NCI-H128 (cell line): ENCODE results near the gene PANK3.
A peak's percentile ranks its signal among the peaks of the same experiment; 100 is the strongest.
"Not testable (repeated sequence)": the region's sequence is repeated elsewhere in the genome, so short reads cannot be mapped to it uniquely, and the experiment has no call there.

ENCODE experiments used
- DNase-seq: peaks from one replicate; lab custom pipeline; 2025; ENCODE audit not compliant: unreplicated experiment; lab: John Stamatoyannopoulos, UW

Gene PANK3

DNA sequence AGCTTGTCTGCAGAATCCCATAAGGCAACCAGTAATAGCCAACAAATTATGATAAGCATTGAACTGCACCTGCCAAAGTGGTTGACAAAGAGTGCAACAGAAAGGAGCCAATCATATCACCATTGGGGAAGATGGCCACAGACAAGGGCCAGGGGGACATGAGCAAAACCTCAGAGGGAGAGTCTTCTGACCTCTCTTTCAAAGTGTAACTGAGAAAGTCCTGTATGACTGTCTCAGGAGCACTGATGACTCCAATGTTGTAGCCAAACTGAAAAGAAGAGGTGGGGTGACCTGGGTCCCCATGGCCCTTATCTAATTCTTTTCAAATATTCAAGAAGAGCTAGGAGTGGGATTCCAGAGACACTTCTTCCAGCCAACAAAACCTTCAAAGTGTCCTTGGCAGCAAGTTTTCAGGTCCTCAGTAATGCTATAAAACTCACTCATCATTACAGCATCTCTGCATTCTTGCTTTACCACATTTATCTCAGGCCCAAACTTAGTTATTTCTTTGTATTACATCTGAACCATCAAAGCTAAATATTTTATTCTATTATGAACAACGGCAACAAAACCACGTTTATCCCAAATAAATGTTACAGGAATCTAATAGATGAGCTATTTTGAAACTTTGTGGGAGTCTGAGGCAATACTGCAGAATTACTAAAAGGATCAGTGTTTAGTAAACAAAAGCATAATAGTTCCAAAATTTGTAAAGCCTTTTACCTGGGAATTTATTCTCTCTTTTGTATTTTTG is 25.6 kb downstream of the PANK3 start:
- DNase-seq = no peak

DNA sequence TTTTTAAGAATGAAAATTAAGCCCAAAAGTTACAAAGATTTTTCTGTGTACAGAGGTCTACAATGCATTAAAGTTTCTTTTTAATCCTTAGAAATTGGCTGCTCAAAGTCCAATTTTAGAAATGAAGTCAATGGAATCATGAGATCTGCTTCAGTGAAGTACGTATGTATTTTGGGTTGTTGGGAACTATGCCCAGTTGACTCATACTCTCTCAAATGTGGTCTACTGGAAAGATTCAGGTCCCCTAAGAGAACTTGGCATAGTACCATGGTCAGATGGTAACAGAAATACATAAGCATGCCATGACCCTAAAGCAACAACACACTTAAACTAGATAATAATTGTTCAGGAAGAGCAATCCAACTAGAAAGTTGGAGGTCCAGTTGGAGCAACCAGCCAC is 27.0 kb downstream of the PANK3 start:
- DNase-seq = no peak

DNA sequence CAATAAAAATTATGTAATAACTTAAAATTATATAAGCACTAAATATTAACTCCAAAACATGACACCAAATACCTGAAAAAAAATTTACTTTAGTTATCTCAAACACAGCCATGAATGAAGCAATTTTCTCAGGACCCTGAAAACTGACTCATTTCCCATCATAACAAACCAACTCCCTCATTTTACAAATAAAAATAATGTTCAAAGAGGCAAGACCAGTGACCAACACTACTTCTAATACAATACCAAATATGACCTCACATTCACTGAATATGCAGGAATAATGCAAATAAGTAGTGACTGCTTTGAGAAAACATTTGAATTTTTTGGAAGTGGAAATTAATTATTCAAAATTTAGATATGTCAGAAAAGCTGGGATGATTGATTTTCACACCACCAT is 28.5 kb downstream of the PANK3 start:
- no peak for DNase-seq

DNA sequence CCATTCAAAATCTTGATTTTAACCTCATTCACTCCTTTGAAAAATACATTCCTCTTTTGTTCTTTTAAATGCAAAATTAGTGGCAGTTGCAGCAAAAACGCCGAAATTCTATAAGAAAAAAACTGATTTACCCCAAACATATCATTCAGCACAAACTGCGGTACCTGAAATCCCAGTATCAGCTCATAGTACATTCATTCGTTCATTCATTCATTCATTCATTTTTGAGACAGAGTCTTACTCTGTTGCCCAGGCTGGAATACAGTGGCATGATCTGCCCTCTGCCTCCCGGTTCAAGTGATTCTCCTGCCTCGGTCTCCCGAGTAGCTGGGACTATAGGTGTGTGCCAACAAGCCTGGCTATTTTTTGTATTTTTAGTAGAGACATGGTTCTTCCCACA is 29.6 kb downstream of the PANK3 start:
- DNase-seq = no peak

DNA sequence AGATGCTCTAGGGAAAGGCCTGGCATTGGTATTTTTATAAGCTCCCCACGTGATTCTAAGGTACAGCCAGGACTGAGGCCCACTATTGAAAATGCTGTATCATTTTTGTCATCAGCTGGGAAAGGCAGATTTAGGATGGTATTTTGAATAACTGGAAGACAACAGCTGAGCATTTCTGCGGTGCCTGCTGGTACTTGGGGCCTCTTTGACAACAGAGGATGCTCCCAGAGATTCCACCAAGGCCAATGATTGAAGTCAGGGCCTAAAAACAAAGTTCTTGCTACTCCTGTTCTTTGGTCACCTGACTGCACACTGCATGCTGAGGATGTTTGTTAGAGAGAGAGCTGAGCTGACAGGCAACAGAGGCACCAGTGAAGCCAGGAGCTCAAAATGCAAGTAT is 42.0 kb downstream of the PANK3 start:
- no peak for DNase-seq

DNA sequence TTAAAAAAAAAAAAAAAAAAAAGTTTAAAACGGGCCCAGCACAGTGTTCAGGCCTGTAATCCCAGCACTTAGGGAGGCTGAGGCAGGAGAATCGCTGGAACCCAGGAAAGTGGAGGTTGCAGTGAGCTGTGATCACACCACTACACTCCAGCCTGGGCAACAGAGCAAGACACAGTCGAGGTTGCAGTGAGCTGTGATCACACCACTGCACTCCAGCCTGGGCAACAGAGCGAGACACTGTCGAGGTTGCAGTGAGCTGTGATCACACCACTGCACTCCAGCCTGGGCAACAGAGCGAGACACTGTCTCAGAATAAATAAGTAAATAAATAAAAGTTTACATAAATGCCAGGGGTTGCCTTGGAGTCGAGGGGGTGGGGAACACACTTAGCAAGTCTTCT is 44.8 kb downstream of the PANK3 start:
- DNase-seq = not testable (repeated sequence)

DNA sequence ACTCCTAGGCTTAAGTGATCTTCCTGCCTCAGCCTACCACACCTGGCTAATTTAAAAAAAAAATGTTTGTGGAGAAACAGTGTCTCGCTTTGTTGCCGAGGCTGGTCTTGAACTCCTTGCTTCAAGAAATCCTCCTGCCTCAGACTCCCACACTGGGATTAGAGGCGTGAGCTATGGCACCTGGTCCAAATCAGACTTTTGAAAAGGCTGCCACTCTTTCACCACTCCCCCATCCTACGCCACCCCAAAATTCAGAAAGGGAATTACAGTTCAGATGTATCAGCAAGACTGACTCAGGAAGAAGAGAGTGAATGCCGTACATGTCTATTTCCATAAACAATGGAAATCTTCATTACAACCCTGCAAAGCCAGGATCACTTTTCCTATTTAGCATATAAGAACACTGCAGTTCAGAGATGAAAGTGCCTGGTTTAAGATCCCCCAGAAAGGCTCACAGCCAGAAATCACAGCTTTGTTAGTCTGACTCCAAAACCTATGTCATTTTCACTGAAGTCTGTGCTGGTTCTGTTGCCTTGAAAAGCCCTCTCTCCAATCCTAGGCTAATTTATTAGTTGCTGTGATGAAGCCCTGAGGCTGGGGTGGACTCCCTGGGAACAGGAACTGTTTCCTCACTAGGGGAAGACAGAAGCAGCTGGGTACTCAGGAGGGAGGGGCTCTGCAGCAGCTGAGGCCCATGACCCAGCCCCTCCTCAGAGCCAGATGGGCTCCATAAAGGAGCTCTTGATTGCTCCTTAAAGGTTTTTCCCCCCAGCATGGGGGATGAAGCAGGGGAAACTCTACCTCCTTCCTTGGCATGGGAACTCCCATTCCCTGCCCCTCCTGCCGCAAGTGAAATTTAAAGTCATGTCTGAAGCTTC is 46.9 kb downstream of the PANK3 start:
- DNase-seq = no peak

DNA sequence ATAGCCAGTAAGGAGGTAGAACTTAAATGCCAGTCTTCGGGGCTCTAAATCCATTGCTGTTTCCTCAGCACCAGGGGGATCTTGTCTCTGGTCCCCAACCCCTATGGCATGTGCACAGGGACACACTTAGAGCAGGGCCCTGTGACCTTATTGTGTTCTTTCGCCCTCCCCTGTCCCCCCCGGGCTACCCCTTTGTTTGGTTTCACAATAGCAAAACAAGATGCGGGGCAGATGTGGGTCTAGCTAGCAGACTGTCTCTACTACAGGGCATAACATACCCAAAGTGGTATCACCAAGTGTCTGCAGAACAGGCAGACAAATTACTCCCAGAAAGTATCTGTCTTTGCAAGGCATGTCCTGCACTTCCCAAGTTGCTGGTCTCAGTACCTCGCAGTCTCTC is 48.0 kb downstream of the PANK3 start:
- DNase-seq = no peak

DNA sequence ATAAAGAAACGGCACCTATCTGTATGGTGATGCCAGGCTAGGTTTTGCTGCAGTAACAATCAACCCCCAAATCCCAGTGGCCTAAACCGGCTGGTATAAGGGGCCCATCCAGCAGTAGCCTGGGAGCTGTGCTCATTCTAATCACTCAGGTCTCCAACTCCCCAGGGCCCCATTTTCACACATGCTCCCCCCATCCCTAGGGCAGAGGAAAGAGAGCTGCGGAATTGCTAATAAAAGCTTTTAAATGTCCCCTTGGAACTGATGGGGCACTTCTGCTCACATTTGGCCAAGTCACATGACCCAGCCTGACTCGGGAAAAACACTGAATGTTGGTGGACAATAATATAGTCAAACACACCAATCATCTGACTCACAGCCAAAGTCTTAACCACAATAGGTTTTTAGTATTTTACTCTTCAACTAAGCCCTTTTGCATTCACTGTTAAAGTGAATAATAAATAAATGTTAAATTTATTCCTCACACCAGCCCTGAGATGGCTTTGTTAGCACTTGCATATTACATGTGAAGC is 48.5 kb downstream of the PANK3 start:
- DNase-seq = no peak

DNA sequence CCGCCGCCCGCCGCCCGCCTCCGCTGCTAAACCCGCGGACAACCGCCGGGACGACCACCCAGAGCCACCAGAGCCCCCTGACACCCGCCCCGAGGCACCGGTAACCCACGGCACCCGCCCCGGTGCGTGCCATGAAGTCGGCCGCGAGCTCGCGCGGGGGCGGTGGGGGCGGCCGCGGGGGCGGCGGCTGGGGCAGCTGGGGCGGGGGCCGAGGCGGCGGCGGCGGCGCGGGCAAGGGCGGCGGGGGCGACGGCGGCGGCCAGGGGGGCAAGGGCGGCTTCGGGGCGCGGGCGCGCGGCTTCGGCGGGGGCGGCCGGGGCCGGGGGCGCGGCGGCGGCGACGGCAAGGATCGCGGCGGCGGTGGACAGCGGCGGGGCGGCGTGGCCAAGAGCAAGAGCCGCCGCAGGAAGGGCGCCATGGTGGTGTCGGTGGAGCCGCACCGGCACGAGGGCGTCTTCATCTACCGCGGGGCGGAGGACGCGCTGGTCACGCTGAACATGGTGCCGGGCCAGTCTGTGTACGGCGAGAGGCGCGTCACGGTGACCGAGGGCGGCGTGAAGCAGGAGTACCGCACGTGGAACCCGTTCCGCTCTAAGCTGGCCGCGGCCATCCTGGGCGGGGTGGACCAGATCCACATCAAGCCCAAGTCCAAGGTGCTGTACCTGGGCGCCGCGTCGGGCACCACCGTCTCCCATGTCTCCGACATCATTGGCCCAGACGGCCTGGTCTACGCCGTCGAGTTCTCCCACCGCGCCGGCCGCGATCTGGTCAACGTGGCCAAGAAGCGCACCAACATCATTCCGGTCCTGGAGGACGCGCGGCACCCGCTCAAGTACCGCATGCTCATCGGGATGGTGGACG is 49.6 kb downstream of the PANK3 start:
- DNase-seq = no peak

DNA sequence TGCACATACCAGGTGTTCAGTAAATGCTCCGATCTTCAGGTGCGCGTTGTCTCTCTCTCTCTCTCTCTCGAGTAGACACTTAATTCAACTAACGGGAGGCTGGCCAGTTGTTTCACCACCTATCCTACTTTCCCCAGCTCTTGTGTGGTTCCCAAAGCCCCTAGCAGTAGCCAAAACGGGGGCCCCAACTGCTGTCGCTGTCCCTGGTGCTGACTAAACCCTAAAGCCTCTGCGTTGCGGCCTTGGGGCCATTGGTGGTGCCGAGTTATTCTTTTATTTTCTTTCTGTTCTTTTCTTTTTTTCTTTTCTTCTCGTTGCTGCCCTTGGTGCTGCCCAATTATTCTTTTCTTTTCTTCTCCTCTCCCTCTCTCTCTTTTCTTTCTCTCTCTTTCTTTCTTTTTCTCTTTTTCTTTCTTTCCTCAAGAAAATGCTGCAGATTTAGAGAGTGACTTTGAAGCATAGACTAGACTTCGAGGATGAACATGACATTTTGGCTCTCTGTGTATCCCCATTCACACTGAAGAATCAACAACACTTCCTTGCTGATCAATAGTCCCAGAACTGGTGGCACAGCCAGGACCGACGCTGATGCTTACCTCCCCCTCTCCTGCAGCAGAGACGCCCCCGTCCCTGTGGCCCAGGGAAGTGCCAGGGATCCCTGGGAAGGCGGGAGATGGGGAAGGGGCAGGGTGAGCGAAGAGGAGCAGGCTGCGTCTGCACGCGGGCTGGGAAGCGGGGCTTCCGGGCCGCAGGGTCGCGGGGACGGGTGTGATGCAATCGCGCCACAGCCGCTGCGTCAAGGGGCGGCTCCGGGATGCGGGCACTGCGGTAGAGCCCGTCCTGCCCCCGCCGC is 50.4 kb downstream of the PANK3 start, which contains the start of gene FBLL1:
Gene FBLL1 (plus strand): TSS at position 785 of the 853 bp plus-strand sequence. CDS start 200 bp downstream, outside the sequence.
- peak; percentile 6 for DNase-seq

DNA sequence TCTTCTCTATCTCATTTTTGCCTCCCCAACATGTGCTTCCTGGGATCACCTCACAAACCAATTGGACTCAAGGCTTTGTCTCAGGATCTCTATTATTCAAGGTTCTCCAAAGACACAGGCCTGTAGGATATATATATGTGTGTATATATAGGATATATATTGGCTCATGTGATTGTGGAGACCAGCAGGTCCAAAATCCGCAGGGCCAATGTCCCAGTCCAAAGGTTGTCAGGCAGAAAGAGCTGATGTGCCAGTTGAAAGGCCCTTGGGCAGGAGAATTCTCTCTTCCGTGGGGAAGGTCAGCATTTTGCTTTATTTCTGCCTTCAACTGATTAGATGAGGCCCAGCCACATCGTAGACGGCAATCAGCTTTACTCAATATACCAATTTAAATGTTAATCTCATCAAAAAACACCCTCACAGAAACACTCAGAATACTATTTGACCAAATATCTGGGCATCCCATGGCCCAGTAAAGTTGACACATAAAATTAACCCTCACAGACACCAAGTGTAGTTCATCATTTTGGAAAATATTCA is 51.3 kb downstream of the PANK3 start:
- no peak for DNase-seq

DNA sequence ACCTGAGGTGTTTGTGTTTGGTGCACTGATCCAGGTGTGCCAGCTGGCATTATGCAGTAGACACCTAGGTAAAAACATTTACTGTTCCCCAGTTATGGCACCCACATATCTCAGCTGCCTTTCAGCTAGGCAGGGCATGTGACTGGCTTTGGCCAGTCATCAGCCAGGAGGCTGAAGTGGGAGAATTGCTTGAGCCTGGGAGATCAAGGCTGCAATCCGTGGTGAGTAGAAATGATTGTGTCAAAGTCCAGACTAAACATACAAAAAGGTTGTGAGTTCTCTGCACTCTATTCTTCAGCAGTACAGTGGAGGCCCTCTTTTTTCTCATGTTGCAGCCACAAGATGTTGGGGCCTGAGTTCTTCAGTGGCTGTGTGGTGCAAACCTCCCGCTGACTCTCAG is 53.3 kb downstream of the PANK3 start:
- DNase-seq = no peak

DNA sequence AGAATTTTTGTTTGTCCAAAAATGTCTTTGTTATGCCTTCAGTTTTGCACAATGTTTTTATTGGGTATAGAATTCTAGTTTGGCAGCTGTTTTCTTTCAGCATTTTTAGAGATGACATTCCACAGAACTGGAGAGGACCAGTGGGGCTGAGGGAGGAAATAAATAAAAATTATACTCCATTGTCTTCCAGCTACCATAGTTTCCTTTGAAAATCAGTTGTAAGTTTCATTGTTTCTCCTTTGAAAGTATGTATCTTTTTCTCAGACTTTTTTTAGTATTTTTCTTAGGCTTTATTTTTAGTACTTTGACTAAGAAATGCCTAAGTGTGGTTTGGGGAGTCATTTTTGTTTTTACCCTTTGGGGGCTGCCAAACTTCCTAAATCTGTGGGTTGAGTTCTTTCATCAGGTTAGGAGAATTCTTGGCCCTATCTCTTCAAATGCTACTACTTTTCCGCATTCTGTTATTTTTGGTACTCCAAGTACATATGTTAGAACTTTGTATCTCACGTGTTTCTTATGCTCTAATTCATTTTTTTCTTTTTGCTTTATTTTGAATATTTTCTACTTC is 65.2 kb downstream of the PANK3 start:
- no peak for DNase-seq

DNA sequence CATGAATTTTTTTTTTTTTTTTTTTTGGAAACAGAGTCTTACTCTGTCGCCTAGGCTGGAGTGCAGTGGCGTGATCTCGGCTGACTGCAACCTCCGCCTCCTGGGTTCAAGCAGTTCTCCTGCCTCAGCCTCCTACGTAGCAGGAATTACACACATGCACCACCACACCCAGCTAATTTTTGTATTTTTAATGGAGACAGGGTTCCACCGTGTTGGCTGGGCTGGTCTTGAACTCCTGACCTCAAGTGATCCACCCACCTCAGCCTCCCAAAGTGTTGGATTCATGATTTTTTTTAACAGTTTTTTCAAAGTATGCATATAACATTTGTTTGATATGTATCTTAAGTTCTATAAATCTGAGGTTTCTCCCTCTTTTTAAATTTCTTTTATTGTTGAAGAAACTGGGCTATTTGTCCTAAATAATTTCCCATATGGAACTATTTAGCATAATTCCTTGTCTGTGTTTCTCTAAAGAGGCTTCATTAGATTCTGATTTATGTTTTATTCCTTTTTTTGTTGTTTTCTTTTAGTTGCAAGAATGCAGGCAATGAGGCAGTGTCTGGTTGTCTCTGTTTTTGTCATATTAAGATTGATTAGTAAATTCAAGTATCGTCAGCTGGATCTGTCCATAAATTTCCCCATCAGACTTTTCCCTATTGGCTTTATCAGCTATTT is 76.5 kb downstream of the PANK3 start:
- no peak for DNase-seq
